ENCODE data around the gene MRPL27. TPM values are rescaled to one million over a fixed set of nuclear protein-coding genes. Genes with fewer than 3 reads are reported as not detected.
A peak's percentile ranks its signal among the peaks of the same experiment; 100 is the strongest.

Gene MRPL27
- total and polyA plus RNA-seq, 12 donors: 75.0 to 287 (median 96.6) TPM

DNA sequence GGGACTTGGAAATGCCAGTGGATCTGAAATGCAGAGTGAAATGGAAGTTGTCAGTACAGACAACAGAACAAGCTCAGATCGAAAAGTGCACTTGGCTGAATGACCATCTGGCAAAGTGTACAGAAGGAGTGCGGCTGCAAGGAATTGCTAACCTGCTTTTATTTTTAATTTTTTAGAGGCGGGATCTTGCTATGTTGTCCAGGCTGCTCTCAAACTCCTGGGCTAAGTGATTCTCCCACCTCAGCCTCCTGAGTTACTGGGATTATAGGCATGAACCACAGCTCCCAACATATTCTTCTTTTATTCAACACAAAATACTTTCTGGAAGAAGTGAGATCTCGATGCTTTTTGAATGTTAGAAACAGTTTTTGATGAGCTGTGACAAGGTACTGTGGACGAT is 20.7 kb upstream of the MRPL27 start:
- H3K4me1 ChIP-seq (replicated peaks in 1 of 2): peaks cover 18 to 42% of the 10 kb centered on the region in 2 donors
- H3K36me3 ChIP-seq (replicated peaks in 1 of 2): peaks cover 0 to 60% of the 10 kb centered on the region in 2 donors
- DNase-seq: no peak
- no peak for TF ChIP-seq CTCF (IDR thresholded peaks at IDR 0.05)
- TF ChIP-seq POLR2A (IDR thresholded peaks at IDR 0.05): no peak
- intact Hi-C loops (cut with DNase I): no loop called here
- no peaks in the 10 kb centered on the region for H3K27me3 ChIP-seq
- WGBS, 4 donors: 82 to 93% (median 84%) methylated on average over 5 of the region's 5 CpGs
- H3K27ac ChIP-seq: no peak overlapping the region
- no peaks in the 10 kb centered on the region for H3K9me3 ChIP-seq (replicated peaks in 1 of 3)
- no peak overlapping the region for H3K4me3 ChIP-seq

GRCh38 chr17:50392621-50393020 is 19.6 kb upstream of the MRPL27 start:
- peaks cover 0 to 68% of the 10 kb centered on the region in 2 donors for H3K36me3 ChIP-seq (replicated peaks in 1 of 2)
- intact Hi-C loops (cut with DNase I): no loop called here
- WGBS, 4 donors: 70 to 76% (median 75%) methylated on average over 6 of the region's 6 CpGs

GRCh38 chr17:50389534-50389933 is 16.6 kb upstream of the MRPL27 start:
- TF ChIP-seq POLR2A (IDR thresholded peaks at IDR 0.05) (no peak), CTCF (IDR thresholded peaks at IDR 0.05) (no peak)
- no peaks in the 10 kb centered on the region for H3K9me3 ChIP-seq (replicated peaks in 1 of 3)
- H3K36me3 ChIP-seq (replicated peaks in 1 of 2): peaks cover 0 to 96% of the 10 kb centered on the region in 2 donors
- H3K4me3 ChIP-seq: no peak overlapping the region
- H3K4me1 ChIP-seq (replicated peaks in 1 of 2): peaks cover 5 to 20% of the 10 kb centered on the region in 2 donors
- intact Hi-C loops (cut with DNase I): no loop called here
- 96 to 98% (median 98%) methylated on average over 6 of the region's 6 CpGs for WGBS, 4 donors
- H3K27me3 ChIP-seq: no peaks in the 10 kb centered on the region
- DNase-seq: no peak
- peak overlapping the region in 1 of 5 donors; percentile 42 for H3K27ac ChIP-seq

More at GRCh38 chr17:50392621-50393020, 19.6 kb upstream of the MRPL27 start:
- H3K9me3 ChIP-seq (replicated peaks in 1 of 3): no peaks in the 10 kb centered on the region
- no peak for DNase-seq
- no peak overlapping the region for H3K4me3 ChIP-seq
- TF ChIP-seq CTCF (IDR thresholded peaks at IDR 0.05): no peak
- no peak for TF ChIP-seq POLR2A (IDR thresholded peaks at IDR 0.05)
- peaks cover 20 to 40% of the 10 kb centered on the region in 2 donors for H3K4me1 ChIP-seq (replicated peaks in 1 of 2)
- H3K27me3 ChIP-seq: no peaks in the 10 kb centered on the region
- H3K27ac ChIP-seq: no peak overlapping the region

GRCh38 chr17:50388728-50389127 is 15.7 kb upstream of the MRPL27 start:
- no peak overlapping the region for H3K4me3 ChIP-seq
- H3K27ac ChIP-seq: peak overlapping the region in 3 of 5 donors; percentile 10 to 42 (median 24)
- TF ChIP-seq POLR2A (IDR thresholded peaks at IDR 0.05) (no peak), CTCF (IDR thresholded peaks at IDR 0.05) (no peak)
- WGBS, 4 donors: 92 to 94% (median 92%) methylated on average over 3 of the region's 3 CpGs
- DNase-seq: no peak
- intact Hi-C loops (cut with DNase I): no loop called here
- H3K36me3 ChIP-seq (replicated peaks in 1 of 2): peaks cover 0 to 96% of the 10 kb centered on the region in 2 donors
- no peaks in the 10 kb centered on the region for H3K27me3 ChIP-seq
- H3K9me3 ChIP-seq (replicated peaks in 1 of 3): no peaks in the 10 kb centered on the region
- H3K4me1 ChIP-seq (replicated peaks in 1 of 2): peaks cover 5 to 15% of the 10 kb centered on the region in 2 donors

Measured in adrenal gland (tissue), 12 donors.